Neural crest cell (in vitro differentiated cells): ENCODE data around the gene PUM2. TPM values are rescaled to one million over a fixed set of nuclear protein-coding genes. Genes with fewer than 3 reads are reported as not detected.

ENCODE experiments used
- DNase-seq: peaks from one replicate; pipeline ENCODE4 v3.0.0; 2021; ENCODE audit warnings: low read depth, mixed read lengths, low spot score
- H3K27ac Mint-ChIP-seq: one replicate; pipeline ENCODE4 v1.8.0; 2021; ENCODE audit warnings: mild to moderate bottlenecking, mixed read lengths; ENCODE audit not compliant: unreplicated experiment
- H3K27me3 Mint-ChIP-seq: 2 replicates; pipeline ENCODE4 v1.8.0; 2021; ENCODE audit warnings: low read depth, mild to moderate bottlenecking, mixed read lengths
- H3K36me3 Mint-ChIP-seq: 2 replicates; pipeline ENCODE4 v1.8.0; 2021; ENCODE audit warnings: low read depth, mild to moderate bottlenecking, mixed read lengths
- H3K4me1 Mint-ChIP-seq: 2 replicates; pipeline ENCODE4 v1.8.0; 2021; ENCODE audit warnings: mixed read lengths
- H3K4me3 Mint-ChIP-seq: one replicate; pipeline ENCODE4 v1.8.0; 2021; ENCODE audit warnings: mild to moderate bottlenecking, mixed read lengths
- H3K9me3 Mint-ChIP-seq: 2 replicates; pipeline ENCODE4 v1.8.0; 2021; ENCODE audit warnings: mixed read lengths
- CTCF ChIP-seq: fragments of 200-600 bp; sonication (generic); conservative IDR thresholded peaks from 2 replicates; pipeline ENCODE4 v1.5.0; 2021; ENCODE audit warnings: antibody characterized with exemption, mild to moderate bottlenecking
- total RNA-seq: library from RNA; stranded (reverse); gene quantifications from 2 replicates; pipeline ENCODE4 v1.2.1, GENCODE V29; 2021

Gene PUM2
- total RNA-seq, 1 donor from 2014 or later, result 110 TPM

- no peak overlapping the region for H3K27ac Mint-ChIP-seq
- TF ChIP-seq CTCF, result no peak
- DNase-seq, result no peak
- H3K9me3 Mint-ChIP-seq, result no peaks in the 10 kb centered on the region
- no peaks in the 10 kb centered on the region for H3K27me3 Mint-ChIP-seq
- H3K36me3 Mint-ChIP-seq, result no peaks in the 10 kb centered on the region
- no peak overlapping the region for H3K4me3 Mint-ChIP-seq
- no peaks in the 10 kb centered on the region for H3K4me1 Mint-ChIP-seq
Measured at GRCh38 chr2:20357638-20358389, 7.2 kb upstream of the PUM2 start.

- DNase-seq, result no peak
- Mint-ChIP-seq H3K36me3 (no peaks in the 10 kb centered on the region), H3K27me3 (no peaks in the 10 kb centered on the region), H3K9me3 (no peaks in the 10 kb centered on the region), H3K4me3 (no peak overlapping the region), H3K27ac (no peak overlapping the region), H3K4me1 (no peaks in the 10 kb centered on the region)
- no peak for TF ChIP-seq CTCF
Measured at GRCh38 chr2:20356042-20356441, 5.4 kb upstream of the PUM2 start.

DNA sequence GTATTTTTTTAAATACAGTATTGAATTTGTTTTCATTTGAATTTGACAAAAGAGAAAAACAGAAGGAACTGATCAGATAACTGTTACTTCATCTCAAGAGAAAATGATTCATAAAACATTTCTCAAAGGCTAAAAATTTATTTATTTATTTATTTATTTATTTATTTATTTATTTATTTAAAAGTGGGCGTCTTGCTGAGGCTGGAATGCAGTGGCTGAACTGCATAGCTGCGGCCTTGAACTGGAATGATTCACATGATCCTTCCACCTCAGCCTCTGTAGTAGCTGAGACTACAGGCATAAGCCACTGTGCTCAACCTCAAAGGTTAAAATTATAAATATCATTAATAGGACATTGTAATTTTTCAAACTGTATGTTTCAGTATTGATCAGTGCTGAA, 4.5 kb upstream of the PUM2 start:
- Mint-ChIP-seq H3K9me3 (no peaks in the 10 kb centered on the region), H3K27ac (no peak overlapping the region), H3K4me1 (no peaks in the 10 kb centered on the region), H3K4me3 (no peak overlapping the region), H3K36me3 (no peaks in the 10 kb centered on the region), H3K27me3 (no peaks in the 10 kb centered on the region)
- no peak for DNase-seq
- TF ChIP-seq CTCF, result no peak

- Mint-ChIP-seq H3K4me3 (no peak overlapping the region), H3K36me3 (no peaks in the 10 kb centered on the region), H3K4me1 (peaks cover 12% of the 10 kb centered on the region), H3K27me3 (no peaks in the 10 kb centered on the region), H3K27ac (no peak overlapping the region), H3K9me3 (no peaks in the 10 kb centered on the region)
- DNase-seq, result no peak
- no peak for TF ChIP-seq CTCF
Measured at GRCh38 chr2:20353241-20353992, 2.8 kb upstream of the PUM2 start.

GRCh38 chr2:20352581-20353216, 2.1 kb upstream of the PUM2 start:
- H3K27me3 Mint-ChIP-seq, result no peaks in the 10 kb centered on the region
- no peaks in the 10 kb centered on the region for H3K9me3 Mint-ChIP-seq
- DNase-seq, result no peak
- H3K4me3 Mint-ChIP-seq, result no peak overlapping the region
- TF ChIP-seq CTCF, result no peak
- peaks cover 17% of the 10 kb centered on the region for H3K4me1 Mint-ChIP-seq
- H3K36me3 Mint-ChIP-seq, result peaks cover 2% of the 10 kb centered on the region
- H3K27ac Mint-ChIP-seq, result no peak overlapping the region
